NCI-H128 (cell line): Measurements from ENCODE around the gene DTYMK.

ENCODE experiments used
- DNase-seq: peaks from one replicate; lab custom pipeline; 2025; ENCODE audit not compliant: unreplicated experiment; lab: John Stamatoyannopoulos, UW

The DTYMK gene

GRCh38 chr2:241649927-241650326, 36.7 kb downstream of the DTYMK start:
- DNase-seq, result no peak

- no peak for DNase-seq
Observed at GRCh38 chr2:241649404-241649803, 37.2 kb downstream of the DTYMK start.

GRCh38 chr2:241648453-241648852, 38.2 kb downstream of the DTYMK start:
- DNase-seq, result no peak

GRCh38 chr2:241645915-241646645, 40.5 kb downstream of the DTYMK start:
- DNase-seq, result no peak

GRCh38 chr2:241645056-241645914, 41.3 kb downstream of the DTYMK start:
- DNase-seq, result no peak

GRCh38 chr2:241641631-241642030, 45.0 kb downstream of the DTYMK start:
- DNase-seq, result no peak

- no peak for DNase-seq
Observed at GRCh38 chr2:241640165-241640795, 46.3 kb downstream of the DTYMK start.

GRCh38 chr2:241639385-241639784, 47.2 kb downstream of the DTYMK start:
- DNase-seq, result no peak

- DNase-seq, result no peak
Observed at GRCh38 chr2:241638940-241639339, 47.7 kb downstream of the DTYMK start.

GRCh38 chr2:241637795-241638660, 48.6 kb downstream of the DTYMK start:
- no peak for DNase-seq

- DNase-seq, result peak; percentile 24
Observed at GRCh38 chr2:241637018-241637794, 49.4 kb downstream of the DTYMK start, which contains the start of the genes ATG4B and THAP4. TSS of gene ATG4B (plus strand) at chr2:241637693. CDS start at chr2:241637715, 22 bp downstream. TSS of gene THAP4 (minus strand) at chr2:241637158. CDS start at chr2:241637017, 141 bp downstream.

- DNase-seq, result no peak
Observed at GRCh38 chr2:241636182-241637017, 50.2 kb downstream of the DTYMK start.

GRCh38 chr2:241635756-241636155, 50.9 kb downstream of the DTYMK start:
- no peak for DNase-seq

- no peak for DNase-seq
Observed at GRCh38 chr2:241633561-241633960, 53.1 kb downstream of the DTYMK start.

GRCh38 chr2:241632478-241633325, 53.9 kb downstream of the DTYMK start:
- DNase-seq, result no peak

GRCh38 chr2:241629762-241630435, 56.7 kb downstream of the DTYMK start:
- no peak for DNase-seq

GRCh38 chr2:241627675-241628074, 58.9 kb downstream of the DTYMK start:
- DNase-seq, result no peak
